ENCODE results near the gene IPPK.
"Not testable (repeated sequence)": the region's sequence is repeated elsewhere in the genome, so short reads cannot be mapped to it uniquely, and the experiment has no call there.

The IPPK gene

GRCh38 chr9:92589923-92590322, 80.0 kb downstream of the IPPK start:
- DNase-seq, result no peak

GRCh38 chr9:92576175-92576574, 93.8 kb downstream of the IPPK start:
- no peak for DNase-seq

GRCh38 chr9:92573612-92574011, 96.3 kb downstream of the IPPK start:
- DNase-seq, result not testable (repeated sequence)

GRCh38 chr9:92571871-92572270, 98.1 kb downstream of the IPPK start:
- not testable (repeated sequence) for DNase-seq

- DNase-seq, result no peak
These were observed 104.9 kb downstream of the IPPK start for GRCh38 chr9:92564982-92565381.

GRCh38 chr9:92564504-92564903, 105.4 kb downstream of the IPPK start:
- no peak for DNase-seq
